AG10803 (cell line): ENCODE results near the gene SSC5D.
"Not testable (repeated sequence)": the region's sequence is repeated elsewhere in the genome, so short reads cannot be mapped to it uniquely, and the experiment has no call there.

Source experiments
- DNase-seq: peaks from one replicate; pipeline ENCODE4 v3.0.0; 2010; ENCODE audit warnings: low read depth
- H3K4me3 ChIP-seq: 2 replicates; pipeline ENCODE4 v1.5.1; 2011; ENCODE audit warnings: mild to moderate bottlenecking, low read length, control low read depth
- TF ChIP-seq, protein P1 (sequence below): conservative IDR thresholded peaks from 2 replicates; pipeline ENCODE4 v1.5.1; 2011; ENCODE audit warnings: mild to moderate bottlenecking, low read length, control low read depth, inconsistent platforms

SSC5D gene

DNA sequence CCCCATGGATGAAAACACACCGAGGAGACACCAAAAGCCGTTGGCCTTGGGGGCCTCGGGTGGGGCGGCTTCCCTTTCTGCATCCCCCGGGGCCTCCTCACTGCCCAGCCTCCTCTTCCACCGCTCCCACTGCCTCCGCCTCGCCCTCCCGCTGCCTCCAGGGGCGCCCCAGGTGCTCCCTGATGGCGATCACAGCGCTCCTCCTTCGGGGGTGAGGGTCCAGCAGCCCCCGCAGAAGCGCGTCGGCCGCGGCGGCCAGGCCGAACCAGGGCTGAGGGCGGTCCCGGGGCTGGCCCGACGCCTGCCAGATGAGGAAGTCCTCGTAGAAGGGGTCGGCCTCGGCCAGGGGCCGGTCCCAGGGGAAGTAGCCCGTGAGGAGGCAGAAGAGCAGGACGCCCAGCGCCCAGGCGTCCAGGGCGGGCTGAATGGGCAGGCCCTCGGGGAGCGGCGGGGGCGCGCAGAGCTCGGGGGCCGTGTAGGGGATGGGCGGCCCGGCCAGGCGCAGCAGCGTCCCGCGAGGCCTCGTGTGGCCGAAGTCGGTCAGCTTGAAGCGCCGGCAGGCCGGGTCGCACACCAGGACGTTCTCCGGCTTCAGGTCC is 41.5 kb downstream of the SSC5D start:
- TF ChIP-seq, protein P1, sequence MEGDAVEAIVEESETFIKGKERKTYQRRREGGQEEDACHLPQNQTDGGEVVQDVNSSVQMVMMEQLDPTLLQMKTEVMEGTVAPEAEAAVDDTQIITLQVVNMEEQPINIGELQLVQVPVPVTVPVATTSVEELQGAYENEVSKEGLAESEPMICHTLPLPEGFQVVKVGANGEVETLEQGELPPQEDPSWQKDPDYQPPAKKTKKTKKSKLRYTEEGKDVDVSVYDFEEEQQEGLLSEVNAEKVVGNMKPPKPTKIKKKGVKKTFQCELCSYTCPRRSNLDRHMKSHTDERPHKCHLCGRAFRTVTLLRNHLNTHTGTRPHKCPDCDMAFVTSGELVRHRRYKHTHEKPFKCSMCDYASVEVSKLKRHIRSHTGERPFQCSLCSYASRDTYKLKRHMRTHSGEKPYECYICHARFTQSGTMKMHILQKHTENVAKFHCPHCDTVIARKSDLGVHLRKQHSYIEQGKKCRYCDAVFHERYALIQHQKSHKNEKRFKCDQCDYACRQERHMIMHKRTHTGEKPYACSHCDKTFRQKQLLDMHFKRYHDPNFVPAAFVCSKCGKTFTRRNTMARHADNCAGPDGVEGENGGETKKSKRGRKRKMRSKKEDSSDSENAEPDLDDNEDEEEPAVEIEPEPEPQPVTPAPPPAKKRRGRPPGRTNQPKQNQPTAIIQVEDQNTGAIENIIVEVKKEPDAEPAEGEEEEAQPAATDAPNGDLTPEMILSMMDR = no peak
- DNase-seq = no peak

GRCh38 chr19:55530996-55531395 is 42.8 kb downstream of the SSC5D start:
- no peak overlapping the region for H3K4me3 ChIP-seq
- TF ChIP-seq, protein P1 = no peak
- no peak for DNase-seq

More for the DNA sequence above, 41.5 kb downstream of the SSC5D start:
- no peak overlapping the region for H3K4me3 ChIP-seq

GRCh38 chr19:55534280-55534679 is 46.0 kb downstream of the SSC5D start:
- not testable (repeated sequence) for H3K4me3 ChIP-seq, DNase-seq

GRCh38 chr19:55535173-55535964 is 47.1 kb downstream of the SSC5D start:
- TF ChIP-seq, protein P1 = no peak
- no peak for DNase-seq
- H3K4me3 ChIP-seq = no peak overlapping the region

DNA sequence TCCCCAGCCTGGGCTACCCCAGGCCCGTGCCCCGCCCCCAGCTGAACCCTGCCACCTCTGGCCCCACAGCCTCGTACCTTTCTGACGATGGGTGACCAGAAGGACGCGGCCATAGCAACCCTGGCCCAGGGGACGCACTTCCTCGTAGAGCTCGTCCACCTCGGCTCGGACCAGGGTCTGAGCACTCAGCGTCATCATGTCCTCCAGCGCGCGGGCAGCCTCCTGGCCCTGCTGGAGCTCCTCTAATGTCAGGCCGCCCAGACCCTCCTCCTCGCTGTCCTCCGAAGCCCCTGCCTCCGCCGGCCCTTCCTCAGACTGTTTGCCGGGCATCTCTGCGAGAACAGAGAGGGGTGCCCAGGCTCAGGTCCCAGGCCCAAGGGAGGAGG is 47.7 kb downstream of the SSC5D start:
- TF ChIP-seq, protein P1 = no peak
- DNase-seq = no peak
- H3K4me3 ChIP-seq = no peak overlapping the region

DNA sequence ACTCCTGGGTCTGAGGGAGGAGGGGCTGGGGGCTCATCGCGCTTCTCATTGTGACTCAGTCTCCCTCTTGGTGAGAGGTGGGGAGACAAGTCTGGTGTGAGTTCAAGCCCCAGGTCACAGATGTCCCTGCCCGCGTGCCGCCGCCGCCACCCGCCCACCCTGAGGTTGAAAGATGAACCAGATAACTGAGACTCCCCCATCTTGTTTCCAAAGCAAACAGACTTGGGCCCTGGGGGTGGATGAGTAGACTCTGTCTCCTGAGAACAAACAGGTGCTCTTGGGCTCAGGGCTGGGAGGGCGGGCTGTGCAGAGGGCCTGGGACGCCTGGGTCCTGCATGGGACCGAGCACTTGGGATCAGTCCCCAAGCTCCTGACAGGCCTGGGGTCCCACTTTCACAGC is 48.1 kb downstream of the SSC5D start:
- DNase-seq = no peak
- TF ChIP-seq, protein P1 = no peak
- no peak overlapping the region for H3K4me3 ChIP-seq

DNA sequence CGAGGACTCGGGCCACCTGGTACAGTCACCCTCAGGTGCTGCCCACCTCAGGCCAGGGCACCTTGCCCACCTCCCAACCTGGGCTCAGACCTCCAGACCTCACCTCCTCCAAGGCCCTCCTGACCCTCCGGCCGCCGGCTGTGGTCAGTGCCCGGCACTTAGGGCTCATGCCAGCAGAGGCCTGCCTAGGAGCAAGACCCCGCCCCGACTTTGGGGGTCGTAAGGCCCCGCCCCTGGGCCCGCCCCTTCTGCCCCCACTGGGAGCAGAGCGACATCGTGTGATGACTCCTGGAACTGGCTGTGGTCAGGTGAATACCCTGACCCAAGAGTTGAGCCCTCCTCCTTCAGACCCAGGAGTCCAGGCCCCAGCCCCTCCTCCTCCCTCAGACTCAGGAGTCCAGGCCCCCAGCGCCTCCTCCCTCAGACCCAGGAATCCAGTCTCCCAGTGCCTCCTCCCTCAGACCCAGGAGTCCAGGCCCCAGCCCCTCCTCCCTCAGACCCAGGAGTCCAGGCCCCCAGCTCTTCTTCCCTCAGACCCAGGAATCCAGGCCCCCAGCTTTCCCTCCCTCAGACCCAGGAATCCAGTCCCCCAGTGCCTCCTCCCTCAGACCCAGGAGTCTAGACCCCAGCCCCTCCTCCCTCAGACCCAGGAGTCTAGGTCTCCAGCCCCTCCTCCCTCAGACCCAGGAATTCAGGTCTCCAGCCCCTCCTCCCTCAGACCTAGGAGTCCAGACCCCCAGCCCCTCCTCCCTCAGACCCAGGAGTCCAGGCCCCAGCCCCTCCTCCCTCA is 48.9 kb downstream of the SSC5D start, which contains the start of gene SBK2:
Gene SBK2, minus strand, starts transcription at position 183 of the 790 bp plus-strand sequence. CDS start 839 bp downstream, outside the sequence.
- DNase-seq = no peak
- TF ChIP-seq, protein P1 = 0 out of 2 replicates have a peak, but pooled peaks have one; percentile 12
- H3K4me3 ChIP-seq = no peak within 1 kb of the TSS
